Heart left ventricle (tissue), 13 donors: ENCODE data around the gene LRRC31.

Experiments
- CTCF ChIP-seq, 12 donors: fragments of 200-600 bp; sonication (generic) in 4 of 12; IDR thresholded peaks; one replicate each; pipeline versions ENCODE4 v1.5.0 to v1.8.0; 2018 to 2022; ENCODE audit warnings: antibody characterized with exemption in 12 of 12, mild to moderate bottlenecking in 5 of 12
- POLR2A ChIP-seq, 2 donors: fragments of 450-650 bp; IDR thresholded peaks; one replicate each; pipeline ENCODE4 v1.6.1; 2017; ENCODE audit warnings: antibody characterized with exemption in 2 of 2, mild to moderate bottlenecking in 2 of 2, moderate library complexity in 2 of 2
- donor health status: ischemic (EF 13 %, LVEDD 7.1; RV severe dilation, severe dysfunction).
- donor health status: DM: no; HTN: yes; CAD: no.
- donor health status: DM: no; HTN: no; CAD: no.
- donor health status: ischemic (EF 25% LVEDD 6.9; RV normal size, moderate dysfunction).
- donor health status: ischemic (EF 25% LVEDD 5.7; RV mildly dilated, moderate dysfunction).
- donor health status: ischemic (EF 35%, LVEDD 5.7; RV mildly dilated, moderate dysfunction).
- donor health status: nonischemic (EF 11% LVEDD 7.7; RV severe dilation, severe dysfunction).
- donor health status: DM: yes; HTN: yes; CAD: no.
- donor health status: PGD.
- donor health status: ischemic (EF 29% LVEDD 5.4; RV normal size, mild dysfunction).
- donor health status: nonischemic (EF 23%, LVEDD 6.1; RV moderate dilation, normal function).

DNA sequence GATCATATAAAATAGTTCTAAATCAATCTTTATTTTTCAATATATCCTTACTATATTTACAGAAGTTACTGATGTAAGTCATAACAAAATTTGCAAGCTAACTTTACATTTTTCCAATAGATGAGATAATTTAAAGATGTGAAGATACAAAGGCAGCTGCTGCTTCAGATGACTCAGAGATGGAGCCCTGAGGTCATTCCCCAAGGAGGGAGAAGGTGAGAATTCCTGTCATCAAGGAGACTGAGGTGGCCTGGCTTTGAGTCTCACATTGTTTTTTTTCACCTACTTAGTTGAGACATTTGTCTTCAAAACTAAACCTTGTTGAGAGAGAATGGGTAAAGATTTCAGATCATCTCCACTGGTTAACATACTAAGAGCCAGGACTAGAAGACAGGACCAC lies 37.7 kb upstream of the LRRC31 start:
- TF ChIP-seq POLR2A (IDR thresholded peaks at IDR 0.05) (no peak), CTCF (IDR thresholded peaks at IDR 0.05) (no peak)
